HG02798 (cell line): ENCODE results near the gene GRID1.
"Not testable (repeated sequence)": the region's sequence is repeated elsewhere in the genome, so short reads cannot be mapped to it uniquely, and the experiment has no call there.

Experiments
- ATAC-seq: cut with Tn5 transposase; IDR thresholded peaks from one replicate; pipeline ENCODE4 v1.9.1; 2021; ENCODE audit warnings: mild to moderate bottlenecking; ENCODE audit not compliant: unreplicated experiment, poor library complexity

The GRID1 gene

DNA sequence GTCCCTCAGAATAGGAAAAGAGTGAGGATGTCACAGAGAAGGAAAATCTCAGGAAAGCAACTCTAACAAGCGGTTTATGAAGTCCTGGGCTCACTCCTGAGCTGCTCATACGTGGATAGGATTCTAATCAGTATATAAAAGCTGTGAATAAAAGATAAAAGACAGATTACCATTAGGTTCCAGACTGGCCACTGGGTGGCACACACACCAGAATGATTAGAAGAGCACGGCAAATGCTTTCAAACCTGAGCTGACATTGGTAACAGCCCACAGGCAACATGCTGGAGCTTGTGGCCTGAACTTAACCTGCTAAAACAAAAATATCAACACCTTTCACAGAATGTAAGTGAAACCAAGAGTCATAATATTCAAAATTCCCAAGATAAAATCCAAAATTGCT is 370.8 kb downstream of the GRID1 start:
- peak; percentile 53 for ATAC-seq

DNA sequence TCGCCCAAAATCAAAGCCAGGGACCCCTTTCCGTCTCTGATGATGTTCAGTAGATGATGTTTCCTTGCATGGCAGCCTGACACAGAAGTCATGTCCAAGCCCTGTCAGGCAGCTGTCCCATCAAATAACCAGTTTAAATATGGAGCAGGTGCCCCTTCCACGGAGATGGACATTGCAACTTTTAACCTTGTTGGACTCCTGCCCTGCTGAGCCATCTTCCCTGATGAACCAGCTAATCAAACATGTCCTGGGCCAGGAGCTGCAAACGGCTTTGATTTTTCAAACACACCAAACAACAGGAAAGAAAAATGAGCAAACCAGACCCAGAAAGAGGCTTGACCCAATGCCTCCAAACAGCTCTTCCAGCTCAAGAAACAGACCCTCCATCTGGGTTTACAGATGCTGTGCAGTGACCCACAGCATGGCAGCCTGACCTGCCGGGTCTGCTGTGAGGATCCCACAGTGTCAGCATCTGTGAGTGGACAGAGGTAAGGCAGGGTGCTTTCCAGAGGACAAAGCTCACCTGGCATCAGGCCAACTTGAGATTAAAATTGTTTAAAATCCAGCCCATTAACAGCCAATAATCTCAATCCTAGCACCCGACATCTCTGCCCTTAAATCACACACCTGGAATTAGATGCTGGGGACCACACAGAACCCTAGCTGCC is 372.6 kb downstream of the GRID1 start:
- ATAC-seq = no peak

DNA sequence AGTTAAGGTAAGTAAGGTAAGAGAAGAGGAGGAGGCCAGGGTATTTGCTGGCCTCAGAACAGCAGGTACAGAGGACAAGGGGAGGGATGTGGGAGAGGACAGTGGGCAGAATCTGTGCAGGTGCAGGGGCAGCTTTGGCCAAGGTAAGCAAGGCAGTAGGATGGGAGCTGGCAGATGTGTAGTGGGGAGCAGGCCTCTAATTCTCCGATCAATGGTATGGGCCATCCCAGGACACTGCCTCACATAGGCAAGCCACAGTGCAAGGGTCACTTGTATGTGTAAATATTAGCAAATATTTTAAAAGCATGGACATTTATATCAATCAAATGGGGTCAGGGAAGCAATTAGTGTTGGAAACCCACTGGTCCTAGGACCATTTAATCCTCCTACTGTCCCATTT is 373.5 kb downstream of the GRID1 start:
- no peak for ATAC-seq

DNA sequence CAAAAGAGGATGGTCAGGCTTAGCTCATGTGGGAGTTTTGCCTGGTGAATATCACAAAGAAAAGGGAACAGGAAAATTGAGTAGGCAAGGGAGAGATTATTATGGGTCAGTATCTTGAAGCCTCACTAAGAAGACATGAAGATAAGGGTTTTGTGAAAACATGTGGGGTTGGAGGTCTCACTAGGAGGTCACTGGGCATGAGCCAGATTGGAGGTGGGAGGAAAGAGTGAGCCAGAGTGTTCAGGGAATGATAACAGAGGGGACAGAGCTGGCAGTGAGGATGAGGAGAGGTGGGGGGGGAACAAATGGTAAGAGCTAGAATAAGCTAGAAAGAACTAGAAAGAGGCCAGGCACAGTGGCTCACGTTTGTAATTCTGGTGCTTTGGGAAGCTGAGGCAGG is 374.3 kb downstream of the GRID1 start:
- no peak for ATAC-seq

DNA sequence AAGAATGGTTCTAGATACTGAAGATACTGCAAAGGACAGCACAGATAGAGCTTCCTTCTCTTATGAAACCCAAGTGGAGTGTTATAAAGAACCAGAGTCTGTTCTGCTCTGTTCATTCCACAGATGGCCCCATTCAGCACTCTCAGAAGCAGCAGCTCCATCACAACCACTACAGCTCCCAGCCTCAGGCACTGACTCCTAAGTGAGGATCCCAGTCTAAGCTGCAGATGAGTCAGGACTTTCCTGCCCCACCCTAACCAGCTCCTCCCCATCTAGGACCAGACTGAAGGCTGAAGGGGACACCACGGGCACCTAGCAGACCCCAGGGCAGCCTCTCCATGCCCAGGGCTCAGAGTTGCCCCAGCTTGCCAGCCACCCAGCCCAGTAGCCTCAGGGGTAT is 379.8 kb downstream of the GRID1 start:
- ATAC-seq = no peak

DNA sequence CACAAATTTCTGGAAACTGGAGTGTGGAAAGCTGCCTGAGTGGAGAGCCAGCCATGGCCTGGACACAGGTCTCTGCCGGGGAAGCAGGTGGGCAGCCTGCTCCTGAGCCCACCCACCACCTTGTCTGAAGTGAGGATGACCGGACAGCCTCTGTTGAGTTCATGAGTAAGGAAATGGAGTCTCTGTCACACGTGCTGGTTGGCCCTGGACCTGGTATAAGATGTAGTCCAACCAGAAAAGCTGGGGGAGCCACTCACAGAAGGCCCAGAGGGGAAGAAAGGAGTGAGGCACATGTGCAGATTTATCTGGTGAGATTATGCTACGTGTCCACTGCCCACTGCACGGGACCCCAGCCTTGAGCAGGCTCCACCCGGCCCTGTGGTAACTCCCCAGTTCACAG is 383.5 kb downstream of the GRID1 start:
- ATAC-seq = no peak

DNA sequence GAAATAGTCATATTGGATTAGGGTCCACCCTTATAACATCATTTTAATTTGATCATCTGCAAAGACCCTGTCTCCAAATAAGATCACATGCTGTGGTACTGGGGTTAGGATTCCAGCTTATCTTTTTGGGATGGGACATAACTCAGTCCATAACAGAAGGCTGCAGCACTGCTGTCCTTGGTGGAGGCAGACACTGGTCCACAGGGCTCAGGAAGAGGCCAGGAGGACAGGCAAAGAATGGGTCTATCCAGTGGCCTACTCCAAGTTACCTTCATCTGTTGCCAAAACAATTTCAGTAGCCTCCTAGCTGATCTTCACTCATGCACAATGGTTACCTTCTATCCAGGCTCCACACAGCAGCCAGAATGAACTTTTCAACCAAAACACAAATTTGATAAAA is 387.0 kb downstream of the GRID1 start:
- ATAC-seq = no peak

DNA sequence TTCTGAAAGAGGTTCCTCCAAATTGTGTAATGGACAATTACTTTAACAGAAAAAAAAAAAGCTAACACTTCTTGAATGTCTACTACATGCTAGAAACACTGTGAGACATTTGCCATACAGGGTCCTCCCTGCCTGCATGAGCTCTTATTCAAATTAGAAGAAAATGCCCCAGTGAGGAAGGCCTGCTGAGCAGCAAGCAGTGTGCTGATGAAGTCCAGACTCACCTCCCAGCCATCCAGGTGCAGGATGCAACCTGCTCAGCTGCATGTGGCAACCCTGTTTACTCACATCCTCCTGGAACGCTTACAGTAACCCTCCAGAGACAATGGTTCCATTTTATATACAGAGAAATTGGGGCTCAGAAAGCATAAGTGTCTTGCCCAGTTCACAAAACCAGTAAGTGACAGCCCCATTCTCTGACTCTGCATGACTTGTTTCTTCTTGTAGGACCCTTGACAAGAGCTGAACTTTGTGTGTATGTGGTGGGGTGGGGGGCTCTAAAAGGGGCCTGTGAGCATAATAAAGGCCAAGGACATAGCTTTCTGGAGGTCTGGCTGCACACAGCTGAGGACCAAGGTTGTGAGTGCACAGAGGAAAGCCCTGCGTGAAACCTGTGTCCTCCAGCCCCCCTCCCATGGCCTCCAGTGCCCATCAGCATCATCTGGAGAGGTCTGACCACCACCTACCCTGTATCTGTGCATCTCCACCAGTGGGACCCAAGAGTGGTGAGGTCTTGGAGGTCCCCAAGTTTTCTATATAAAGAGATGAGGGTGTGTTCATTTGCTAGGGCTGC is 387.8 kb downstream of the GRID1 start:
- no peak for ATAC-seq

DNA sequence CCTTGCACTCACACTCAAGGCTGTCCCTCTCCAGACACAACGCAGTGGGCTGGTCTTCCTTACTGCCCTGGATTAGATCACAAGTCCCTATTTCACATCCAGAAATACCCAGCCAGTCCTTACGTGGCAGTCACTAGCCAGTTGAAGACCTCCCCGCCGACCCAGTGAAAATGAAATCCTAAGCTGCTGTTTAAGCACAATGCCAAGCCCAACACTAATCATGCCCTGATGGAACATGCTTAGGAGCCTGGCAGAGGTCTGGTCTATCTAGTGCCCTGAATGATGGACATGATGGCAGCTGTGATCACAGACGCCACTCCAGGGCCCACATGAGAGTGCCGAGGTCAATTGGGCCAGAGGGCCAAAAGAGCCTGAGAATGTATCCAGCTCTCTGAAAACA is 389.0 kb downstream of the GRID1 start:
- no peak for ATAC-seq

DNA sequence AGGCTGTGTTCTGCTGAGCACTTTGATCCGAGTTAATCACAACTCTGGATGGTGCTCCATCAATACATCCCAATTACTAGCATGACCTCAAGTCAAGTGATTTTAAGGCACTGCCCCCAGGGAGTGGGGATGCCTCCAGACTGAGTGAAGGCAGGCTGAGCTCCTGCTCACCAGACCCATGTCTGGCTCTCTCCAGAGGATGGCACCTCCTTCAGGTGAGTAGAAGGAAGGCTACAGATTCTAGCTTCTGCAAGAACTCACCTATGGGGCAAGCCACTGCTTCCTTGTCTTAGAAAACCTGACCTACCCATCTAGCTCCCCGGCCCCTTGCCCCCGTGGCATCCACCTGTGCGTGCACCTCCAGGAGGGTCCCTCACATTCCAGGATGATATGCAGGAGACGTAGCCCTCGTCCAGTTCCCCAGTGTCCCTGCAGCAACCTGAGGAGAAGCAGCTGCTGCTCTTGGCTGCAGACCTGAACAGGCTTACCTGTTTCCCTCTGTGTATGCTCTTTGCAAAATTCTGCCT is 390.3 kb downstream of the GRID1 start:
- ATAC-seq = no peak

DNA sequence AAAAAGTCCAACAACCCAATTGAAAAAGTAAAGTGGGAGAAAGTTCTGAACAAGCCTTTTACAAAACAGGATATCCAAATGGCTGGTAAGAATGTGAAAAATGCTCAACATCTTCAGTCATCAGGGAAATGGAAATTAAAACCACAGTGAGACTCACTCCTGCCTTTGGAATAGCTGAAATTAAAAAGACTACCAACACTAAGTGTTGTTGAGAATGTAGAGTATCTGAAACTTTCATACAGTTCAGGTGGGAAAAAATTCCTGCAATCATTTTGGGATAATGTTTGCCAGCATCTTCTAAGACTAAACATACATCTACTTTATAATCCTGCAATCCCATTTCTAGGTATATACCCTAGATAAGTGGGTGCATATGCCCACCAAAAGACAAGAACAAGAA is 395.1 kb downstream of the GRID1 start:
- no peak for ATAC-seq

DNA sequence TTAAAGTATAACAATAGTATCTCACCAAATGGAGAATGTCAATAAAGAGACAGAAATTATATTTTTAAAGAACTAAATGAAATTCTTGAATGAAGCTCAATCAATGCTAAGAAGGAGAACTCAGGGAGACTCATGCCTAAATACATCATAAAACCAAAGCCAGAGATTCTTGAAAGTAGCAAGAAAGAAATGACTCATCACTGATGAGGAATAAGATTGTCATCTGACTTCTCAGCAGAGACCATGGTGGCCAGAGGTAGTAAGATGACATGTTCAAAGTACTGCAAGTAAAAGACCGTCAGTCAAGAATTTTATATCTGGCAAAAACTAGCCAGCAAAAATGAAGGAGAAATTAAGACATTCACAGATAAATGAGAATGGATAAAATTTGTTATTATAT is 399.0 kb downstream of the GRID1 start:
- peak; percentile 43 for ATAC-seq

DNA sequence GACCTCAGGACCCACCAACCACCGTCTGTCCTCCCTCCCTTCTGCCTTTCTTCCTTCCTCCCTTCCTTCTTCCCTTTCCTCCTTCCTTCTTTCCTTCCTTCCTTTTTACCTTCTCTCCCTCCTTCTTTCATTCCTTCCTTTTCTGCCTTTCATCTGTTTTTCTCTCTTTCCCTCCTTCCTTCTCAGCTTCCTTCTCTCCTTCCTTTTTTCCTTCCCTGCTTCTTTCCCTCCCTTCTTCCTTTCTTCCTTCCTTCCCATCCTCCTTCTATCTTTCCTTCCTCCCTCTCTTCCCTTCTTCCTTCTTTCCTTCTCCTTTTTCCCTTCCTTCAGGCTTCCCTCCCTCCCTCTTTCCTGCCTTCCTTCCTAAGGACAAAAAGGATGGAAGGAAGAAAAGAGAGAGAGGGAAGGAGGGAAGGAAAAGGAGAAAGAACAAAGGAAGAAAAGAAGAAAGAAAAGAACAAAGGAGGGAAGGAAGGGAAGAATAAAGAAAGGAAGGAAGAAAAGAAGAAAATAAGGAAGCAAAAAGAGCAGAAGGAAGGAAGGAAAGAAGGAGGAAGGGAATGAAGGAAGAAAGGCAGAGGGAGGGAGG is 405.0 kb downstream of the GRID1 start:
- no peak for ATAC-seq

DNA sequence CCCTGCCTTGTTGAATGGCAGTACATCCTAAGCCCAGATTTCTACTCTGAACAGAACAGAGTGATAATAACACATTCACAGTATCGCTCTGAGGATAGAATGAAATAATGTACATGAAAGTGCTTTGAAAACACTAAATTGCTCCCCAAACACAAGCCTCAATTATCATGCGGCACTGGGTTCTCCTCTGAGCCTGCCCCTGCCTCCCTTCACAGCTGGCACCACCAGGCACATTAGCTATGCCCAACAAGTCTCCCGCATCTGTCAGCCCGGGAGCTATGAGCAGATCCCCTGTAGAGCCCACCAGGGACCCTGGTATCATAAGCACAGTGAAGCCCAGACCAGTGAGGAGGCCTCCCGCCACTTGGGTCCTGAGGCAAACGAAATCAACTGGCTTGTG is 405.5 kb downstream of the GRID1 start:
- no peak for ATAC-seq

DNA sequence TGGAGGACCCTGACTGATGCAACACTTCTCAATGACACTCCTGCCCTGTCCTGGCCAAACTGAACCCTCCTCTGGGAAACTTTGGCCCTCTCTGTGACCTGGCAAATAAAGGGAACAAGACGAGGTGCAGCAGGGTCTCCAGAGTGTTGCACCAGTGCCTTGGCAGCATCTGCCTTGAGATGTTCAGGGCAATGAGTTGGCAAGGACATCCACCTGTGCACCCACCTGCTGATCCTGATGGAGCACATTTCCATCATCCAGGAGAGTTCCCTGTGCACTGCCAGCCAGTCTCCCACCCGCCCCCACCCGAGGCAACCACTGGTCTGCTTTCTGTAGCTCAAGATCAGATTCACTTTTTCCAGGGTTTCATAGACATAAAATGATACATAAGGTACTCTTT is 407.4 kb downstream of the GRID1 start:
- no peak for ATAC-seq

DNA sequence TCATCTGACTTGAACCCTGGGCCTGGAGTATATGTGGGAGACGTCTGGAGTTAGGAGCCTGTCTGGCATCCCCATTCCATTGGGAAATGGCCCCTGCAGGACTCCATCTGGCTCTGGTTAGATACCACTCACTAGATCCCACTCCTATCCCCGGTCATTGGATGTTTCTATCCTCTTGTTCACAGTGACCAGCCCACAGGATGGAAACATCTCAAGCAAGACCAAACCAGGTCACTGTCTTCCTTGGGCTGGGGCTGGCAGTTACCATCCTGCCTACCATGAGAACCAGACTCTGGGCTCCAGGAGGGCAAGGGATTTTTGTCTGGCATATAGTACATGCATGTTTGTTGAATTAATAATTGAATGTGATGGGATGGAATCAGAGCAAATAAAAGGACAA is 415.7 kb downstream of the GRID1 start:
- ATAC-seq = no peak

DNA sequence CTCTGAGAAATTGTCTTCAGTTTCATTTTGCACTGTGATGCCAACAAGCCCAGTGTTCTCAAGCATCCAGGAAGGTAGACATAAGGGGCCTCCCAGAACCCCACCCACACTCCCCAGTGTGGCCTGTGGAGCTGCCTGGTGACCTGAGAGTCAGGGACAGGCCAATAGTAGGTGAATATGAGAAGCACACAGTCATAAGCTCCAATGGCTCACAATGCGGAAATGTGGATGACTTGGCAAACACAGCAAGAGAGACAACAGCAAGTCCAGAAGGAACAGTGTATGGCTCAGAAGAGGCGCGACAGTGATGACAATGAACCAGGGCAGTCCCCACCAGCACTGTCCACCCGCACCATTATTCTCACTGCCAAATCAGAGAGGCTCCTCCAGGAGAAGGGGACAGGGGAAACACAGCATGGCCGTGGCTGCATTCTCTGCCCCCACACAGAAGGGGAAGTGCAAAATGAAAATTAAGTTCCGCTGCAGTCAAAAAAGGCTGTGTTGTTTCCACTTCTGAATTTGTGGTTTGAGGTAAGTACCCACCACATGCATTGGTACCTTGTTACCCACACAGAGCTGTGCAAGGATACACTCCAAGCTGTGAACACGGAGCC is 419.8 kb downstream of the GRID1 start:
- peak; percentile 86 for ATAC-seq

DNA sequence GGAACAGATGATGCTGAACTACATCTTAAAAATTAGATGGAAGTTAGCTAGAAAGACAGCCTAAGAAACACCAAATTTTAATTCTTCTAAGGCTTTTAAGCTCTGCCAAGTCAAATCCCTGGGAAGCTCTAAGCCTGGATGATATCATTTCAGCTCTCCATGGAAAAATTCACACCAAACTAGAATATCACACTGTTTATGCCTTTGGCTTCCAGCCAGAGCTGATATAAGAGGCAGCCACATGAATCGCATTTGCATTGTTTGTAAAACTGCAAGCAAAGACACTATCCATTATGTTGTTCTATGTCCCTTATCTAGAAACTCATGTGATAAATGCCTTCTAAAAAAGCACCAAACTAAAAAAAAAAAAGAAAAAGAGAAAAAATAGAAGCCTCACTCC is 430.4 kb downstream of the GRID1 start:
- ATAC-seq = no peak

DNA sequence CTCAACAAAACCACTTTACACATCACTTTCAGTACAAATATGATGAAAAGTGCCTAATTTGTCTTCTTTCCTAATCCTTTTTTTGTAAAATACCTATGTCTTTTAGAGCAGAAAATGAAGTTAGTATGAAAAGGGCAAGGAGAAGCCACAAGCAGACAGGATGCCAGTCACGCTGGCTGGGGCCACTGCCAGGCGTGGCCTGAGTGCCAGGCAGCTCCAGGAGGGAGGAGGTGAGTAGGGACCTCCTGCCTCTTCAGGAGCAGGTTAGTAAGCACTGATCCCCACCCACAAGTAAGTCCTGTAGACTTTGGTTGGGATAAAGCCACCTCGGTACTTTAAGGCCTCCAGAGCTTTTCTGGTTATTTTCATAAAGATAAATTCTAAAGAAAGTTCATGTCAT is 432.0 kb downstream of the GRID1 start:
- ATAC-seq = no peak

DNA sequence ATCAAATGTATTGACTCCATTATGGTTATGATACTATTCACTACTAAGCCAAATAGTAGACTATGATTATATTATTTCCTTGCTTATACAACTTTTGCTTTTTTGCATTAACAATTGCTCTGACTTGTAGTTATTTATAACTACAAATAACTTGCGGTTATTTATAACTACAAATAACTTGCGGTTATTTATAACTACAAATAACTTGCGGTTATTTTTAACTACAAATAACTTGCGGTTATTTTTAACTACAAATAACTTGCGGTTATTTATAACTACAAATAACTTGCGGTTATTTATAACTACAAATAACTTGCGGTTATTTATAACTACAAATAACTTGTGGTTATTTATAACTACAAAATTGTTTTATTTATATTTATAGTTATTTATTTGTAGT is 436.6 kb downstream of the GRID1 start:
- not testable (repeated sequence) for ATAC-seq
